Activated CD4-positive, alpha-beta T cell treated with anti-CD3 and anti-CD28 coated beads for 1 hour (primary cell): ENCODE data around the gene EMILIN3.
"Not testable (repeated sequence)": the region's sequence is repeated elsewhere in the genome, so short reads cannot be mapped to it uniquely, and the experiment has no call there.

Experiments used
- DNase-seq: peaks from one replicate; pipeline ENCODE4 v3.0.0-alpha.2; 2020

Gene EMILIN3

GRCh38 chr20:41314386-41314785, 52.2 kb downstream of the EMILIN3 start:
- no peak for DNase-seq

- DNase-seq, result not testable (repeated sequence)
Observed at GRCh38 chr20:41312009-41312408, 54.6 kb downstream of the EMILIN3 start.
